ENCODE results near the gene C1QL2. TPM values are rescaled to one million over a fixed set of nuclear protein-coding genes. Genes with fewer than 3 reads are reported as not detected.

Gene C1QL2
- total RNA-seq, 1 experiment from 2014 or later, result not detected

- no peak overlapping the region for H2AFZ ChIP-seq (ENCODE audit: low read depth, low read length, poor library complexity, severe bottlenecking)
- no peaks in the 10 kb centered on the region for H3K36me3 ChIP-seq (ENCODE audit: control insufficient read depth in 1 of 2, insufficient read depth in 2 of 2, low read length in 2 of 2)
- no peak overlapping the region for H3K9ac ChIP-seq (ENCODE audit: low read length)
- H3K27me3 ChIP-seq (ENCODE audit: insufficient read depth, low read length), result peaks cover 38% of the 10 kb centered on the region
- no peaks in the 10 kb centered on the region for H3K4me1 ChIP-seq (ENCODE audit: control insufficient read depth in 1 of 2, insufficient read depth in 2 of 2, low read length in 2 of 2)
- DNase-seq (ENCODE audit: low read depth, low spot score) (no peak), ATAC-seq (no peak)
- POLR2A ChIA-PET, result no interaction called here
- intact Hi-C loops (cut with micrococcal nuclease), result no loop called here
- TF ChIP-seq ZBTB33 (IDR thresholded peaks at IDR 0.05; ENCODE audit: extremely low read depth, insufficient replicate concordance, low read length), result no peak
- no peak for TF ChIP-seq ATF3 (IDR thresholded peaks at IDR 0.05)
- TF ChIP-seq EZH2phosphoT487 (IDR thresholded peaks at IDR 0.05; ENCODE audit: borderline replicate concordance), result no peak
- no peak for TF ChIP-seq YY1 (IDR thresholded peaks at IDR 0.05; ENCODE audit: extremely low read depth, insufficient replicate concordance, low read depth, low read length)
- TF ChIP-seq REST (IDR thresholded peaks at IDR 0.05; ENCODE audit: low read depth), result no peak
- TF ChIP-seq CEBPB (IDR thresholded peaks at IDR 0.05; ENCODE audit: low read depth), result no peak
- no peak for TF ChIP-seq TCF7L2 (IDR thresholded peaks at IDR 0.05; ENCODE audit: borderline replicate concordance, extremely low read depth, insufficient read depth, insufficient read length)
- no peak for TF ChIP-seq POLR2AphosphoS5 (IDR thresholded peaks at IDR 0.05; ENCODE audit: low read depth, low read length)
- TF ChIP-seq ELF1 (IDR thresholded peaks at IDR 0.05; ENCODE audit: borderline replicate concordance, low read depth), result no peak
- no peak for TF ChIP-seq JUND (IDR thresholded peaks at IDR 0.05)
- TF ChIP-seq SP1 (IDR thresholded peaks at IDR 0.05; ENCODE audit: low read depth), result no peak
- TF ChIP-seq POLR2A (IDR thresholded peaks at IDR 0.05; ENCODE audit: borderline replicate concordance, extremely low read depth, insufficient read depth, insufficient read length), result no peak
- TF ChIP-seq RAD21 (IDR thresholded peaks at IDR 0.05; ENCODE audit: low read depth), result no peak
- no peak for TF ChIP-seq SIN3A (IDR thresholded peaks at IDR 0.05; ENCODE audit: low read depth)
- no peak overlapping the region for H3K4me3 ChIP-seq (replicated peaks in 1 of 2; ENCODE audit: low read depth in 1 of 2, low read length in 2 of 2)
- H3K4me2 ChIP-seq (ENCODE audit: low read length), result no peak overlapping the region
- CTCF ChIA-PET, result no interaction called here
- RAD21 ChIA-PET (ENCODE audit: low non-redundant PET in 1 of 2, low total read pairs in 2 of 2, uncharacterized antibody in 2 of 2, unreplicated experiment in 2 of 2), result no interaction called here
- no peaks in the 10 kb centered on the region for H3K79me2 ChIP-seq (ENCODE audit: insufficient read depth, low read length)
- no TSS peak for BruUV-seq (replicated peaks)
- H3K9me3 ChIP-seq (ENCODE audit: control insufficient read depth in 1 of 2, insufficient read depth in 1 of 2, low read depth in 1 of 2, low read length in 2 of 2), result no peaks in the 10 kb centered on the region
- no peaks in the 10 kb centered on the region for H3K9me2 ChIP-seq (ENCODE audit: insufficient read depth)
- no peak overlapping the region for H3K27ac ChIP-seq (ENCODE audit: low read depth, low read length)
- no peaks in the 10 kb centered on the region for H4K20me1 ChIP-seq (ENCODE audit: insufficient read depth)
These were observed 2.9 kb downstream of the C1QL2 start for GRCh38 chr2:119155633-119156032.
